CD4-positive, alpha-beta memory T cell (primary cell): ENCODE results near the gene MOB3B. TPM values are rescaled to one million over a fixed set of nuclear protein-coding genes. Genes with fewer than 3 reads are reported as not detected.
"Not testable (repeated sequence)": the region's sequence is repeated elsewhere in the genome, so short reads cannot be mapped to it uniquely, and the experiment has no call there.

Source experiments
- CTCF ChIA-PET: fragments of 350-600 bp; sonication (Branson Sonifier 250); formaldehyde crosslinking; loops from one replicate; lab custom pipeline; 2021; ENCODE audit warnings: inconsistent platforms; ENCODE audit not compliant: partially characterized antibody; lab: Charles Lee
- POLR2A ChIA-PET: fragments of 350-600 bp; sonication (Branson Sonifier 250); formaldehyde crosslinking; loops from one replicate; lab custom pipeline; 2021; ENCODE audit not compliant: partially characterized antibody; lab: Charles Lee
- DNase-seq, 5 donors: peaks; one replicate each; pipeline versions ENCODE4 v3.0.0 to v3.0.0-alpha.2; 2020 to 2022; ENCODE audit warnings: mixed read lengths in 1 of 5
- H3K27ac ChIP-seq: one replicate; pipeline ENCODE4 v1.7.0; 2013; ENCODE audit warnings: low read depth, low read length
- H3K27me3 ChIP-seq: 2 replicates; pipeline ENCODE4 v1.7.0; 2013; ENCODE audit warnings: mild to moderate bottlenecking, low read length, moderate library complexity; ENCODE audit not compliant: insufficient read depth
- H3K36me3 ChIP-seq: 2 replicates; pipeline ENCODE4 v1.7.0; 2013; ENCODE audit warnings: mild to moderate bottlenecking, low read length, moderate library complexity; ENCODE audit not compliant: insufficient read depth
- H3K4me1 ChIP-seq: 2 replicates; pipeline ENCODE4 v1.7.0; 2013; ENCODE audit warnings: mild to moderate bottlenecking, low read length, moderate library complexity; ENCODE audit not compliant: insufficient read depth
- H3K4me3 ChIP-seq, 2 donors: one replicate each; pipeline ENCODE4 v1.7.0; 2013; ENCODE audit warnings: low read length in 2 of 2, mild to moderate bottlenecking in 1 of 2
- H3K9me3 ChIP-seq, 2 donors: one replicate each; pipeline ENCODE4 v1.7.0; 2013; ENCODE audit warnings: low read length in 2 of 2, control low read depth in 1 of 2; ENCODE audit not compliant: control insufficient read depth in 1 of 2
- H3K27ac Mint-ChIP-seq, 7 donors: one replicate each; pipeline ENCODE4 v1.8.0; 2020 to 2021; ENCODE audit warnings: mixed read lengths in 7 of 7, mild to moderate bottlenecking in 6 of 7, inconsistent platforms in 3 of 7, moderate library complexity in 3 of 7
- H3K27me3 Mint-ChIP-seq, 2 donors: one replicate each; pipeline ENCODE4 v1.8.0; 2020 to 2021; ENCODE audit warnings: mixed read lengths in 2 of 2
- H3K36me3 Mint-ChIP-seq, 2 donors: one replicate each; pipeline ENCODE4 v1.8.0; 2020 to 2021; ENCODE audit warnings: mixed read lengths in 2 of 2, inconsistent platforms in 1 of 2, mild to moderate bottlenecking in 1 of 2
- H3K4me1 Mint-ChIP-seq, 4 donors: one replicate each; pipeline ENCODE4 v1.8.0; 2020 to 2021; ENCODE audit warnings: mixed read lengths in 4 of 4, mild to moderate bottlenecking in 1 of 4
- H3K4me3 Mint-ChIP-seq, 8 donors: one replicate each; pipeline ENCODE4 v1.8.0; 2020 to 2021; ENCODE audit warnings: mixed read lengths in 8 of 8, mild to moderate bottlenecking in 7 of 8, moderate library complexity in 6 of 8, inconsistent platforms in 3 of 8
- H3K9me3 Mint-ChIP-seq, 8 donors: one replicate each; pipeline ENCODE4 v1.8.0; 2020 to 2021; ENCODE audit warnings: mixed read lengths in 8 of 8, mild to moderate bottlenecking in 5 of 8, inconsistent platforms in 3 of 8, moderate library complexity in 1 of 8
- intact Hi-C: fragments of 100-400 bp; cut with micrococcal nuclease; formaldehyde crosslinking; loops from one replicate; pipeline ENCODE4 v1.15.1; 2023
- polyA plus RNA-seq, 2 donors: library from polyadenylated mRNA; unstranded; fragments of 300-500 nt; fragmentation: Illumina TruSeq; gene quantifications; one replicate each; pipeline ENCODE4 v1.2.3, GENCODE V29; 2021
- total RNA-seq, 2 experiments: library from RNA; stranded (reverse); gene quantifications; one replicate each; pipeline ENCODE4 v1.2.3, GENCODE V29; 2021

The MOB3B gene
- total and polyA plus RNA-seq, 4 experiments from 2014 or later, result 0.05 to 0.64 (median 0.34) TPM

DNA sequence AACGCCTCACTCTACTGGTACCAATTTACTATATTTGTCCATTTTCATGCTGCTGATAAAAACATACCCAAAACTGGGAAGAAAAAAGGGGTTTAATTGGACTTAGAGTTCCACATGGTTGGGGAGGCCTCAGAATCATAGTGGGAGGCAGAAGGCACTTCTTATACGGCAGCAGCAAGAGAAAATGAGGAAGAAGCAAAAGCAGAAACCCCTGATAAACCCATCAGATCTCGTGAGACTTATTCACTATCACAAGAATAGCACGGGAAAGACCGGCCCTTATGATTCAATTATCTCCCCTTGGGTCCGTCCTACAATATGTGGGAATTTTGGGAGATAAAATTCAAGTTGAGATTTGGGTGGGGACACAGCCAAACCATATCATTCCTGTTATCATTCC lies 63.1 kb downstream of the MOB3B start:
- H3K27me3 Mint-ChIP-seq, H3K9me3 Mint-ChIP-seq, CTCF ChIA-PET, H3K9me3 ChIP-seq, POLR2A ChIA-PET, H3K4me1 ChIP-seq, DNase-seq, H3K36me3 Mint-ChIP-seq, H3K27ac Mint-ChIP-seq, H3K27me3 ChIP-seq, H3K4me1 Mint-ChIP-seq, intact Hi-C loops, H3K27ac ChIP-seq, H3K36me3 ChIP-seq, H3K4me3 Mint-ChIP-seq, H3K4me3 ChIP-seq: not testable (repeated sequence)

- intact Hi-C loops, H3K27me3 Mint-ChIP-seq: not testable (repeated sequence)
These were observed 64.7 kb downstream of the MOB3B start for GRCh38 chr9:27464950-27465349.

GRCh38 chr9:27462846-27463245 lies 66.8 kb downstream of the MOB3B start:
- Histone ChIP-seq H3K4me3 (no peak overlapping the region), H3K9me3 (no peaks in the 10 kb centered on the region), H3K4me1 (no peaks in the 10 kb centered on the region), H3K36me3 (no peaks in the 10 kb centered on the region), H3K27me3 (no peaks in the 10 kb centered on the region), H3K27ac (no peak overlapping the region)
- Mint-ChIP-seq H3K36me3 (peaks cover 0 to 3% of the 10 kb centered on the region in 2 donors), H3K9me3 (peaks cover 0 to 2% (median 0%) of the 10 kb centered on the region in 8 donors), H3K4me1 (no peaks in the 10 kb centered on the region), H3K27me3 (no peaks in the 10 kb centered on the region), H3K27ac (no peak overlapping the region), H3K4me3 (no peak overlapping the region)
- no peak for DNase-seq
- CTCF ChIA-PET, result interaction anchor here (1.5 kb wide), 1 partner anchor 11 kb away, joined by 3 read pairs; no protein-coding TSS in a partner anchor
- intact Hi-C loops, result no loop called here
- POLR2A ChIA-PET, result no interaction called here

More at GRCh38 chr9:27464950-27465349, 64.7 kb downstream of the MOB3B start:
- H3K27ac ChIP-seq, H3K4me1 ChIP-seq, H3K9me3 ChIP-seq, H3K4me1 Mint-ChIP-seq, DNase-seq, H3K4me3 ChIP-seq, H3K27me3 ChIP-seq, H3K4me3 Mint-ChIP-seq, POLR2A ChIA-PET, H3K36me3 Mint-ChIP-seq, H3K36me3 ChIP-seq, CTCF ChIA-PET, H3K9me3 Mint-ChIP-seq: not testable (repeated sequence)
- H3K27ac Mint-ChIP-seq, result peak overlapping the region in 1 of 7 donors; percentile 12

GRCh38 chr9:27462434-27462833 lies 67.2 kb downstream of the MOB3B start:
- DNase-seq, result no peak
- H3K4me3 ChIP-seq, result no peak overlapping the region
- H3K36me3 ChIP-seq, result no peaks in the 10 kb centered on the region
- peaks cover 0 to 4% (median 2%) of the 10 kb centered on the region in 4 donors for H3K4me1 Mint-ChIP-seq
- intact Hi-C loops, result no loop called here
- H3K9me3 ChIP-seq, result no peaks in the 10 kb centered on the region
- H3K27me3 ChIP-seq, result no peaks in the 10 kb centered on the region
- peaks cover 0 to 3% of the 10 kb centered on the region in 2 donors for H3K36me3 Mint-ChIP-seq
- CTCF ChIA-PET, result interaction anchor here (1.5 kb wide), 1 partner anchor 12 kb away, joined by 3 read pairs; no protein-coding TSS in a partner anchor
- H3K4me1 ChIP-seq, result no peaks in the 10 kb centered on the region
- no peaks in the 10 kb centered on the region for H3K27me3 Mint-ChIP-seq
- no peak overlapping the region for H3K27ac Mint-ChIP-seq
- H3K27ac ChIP-seq, result no peak overlapping the region
- no peak overlapping the region for H3K4me3 Mint-ChIP-seq
- POLR2A ChIA-PET, result no interaction called here
- peaks cover 0 to 2% (median 0%) of the 10 kb centered on the region in 8 donors for H3K9me3 Mint-ChIP-seq

DNA sequence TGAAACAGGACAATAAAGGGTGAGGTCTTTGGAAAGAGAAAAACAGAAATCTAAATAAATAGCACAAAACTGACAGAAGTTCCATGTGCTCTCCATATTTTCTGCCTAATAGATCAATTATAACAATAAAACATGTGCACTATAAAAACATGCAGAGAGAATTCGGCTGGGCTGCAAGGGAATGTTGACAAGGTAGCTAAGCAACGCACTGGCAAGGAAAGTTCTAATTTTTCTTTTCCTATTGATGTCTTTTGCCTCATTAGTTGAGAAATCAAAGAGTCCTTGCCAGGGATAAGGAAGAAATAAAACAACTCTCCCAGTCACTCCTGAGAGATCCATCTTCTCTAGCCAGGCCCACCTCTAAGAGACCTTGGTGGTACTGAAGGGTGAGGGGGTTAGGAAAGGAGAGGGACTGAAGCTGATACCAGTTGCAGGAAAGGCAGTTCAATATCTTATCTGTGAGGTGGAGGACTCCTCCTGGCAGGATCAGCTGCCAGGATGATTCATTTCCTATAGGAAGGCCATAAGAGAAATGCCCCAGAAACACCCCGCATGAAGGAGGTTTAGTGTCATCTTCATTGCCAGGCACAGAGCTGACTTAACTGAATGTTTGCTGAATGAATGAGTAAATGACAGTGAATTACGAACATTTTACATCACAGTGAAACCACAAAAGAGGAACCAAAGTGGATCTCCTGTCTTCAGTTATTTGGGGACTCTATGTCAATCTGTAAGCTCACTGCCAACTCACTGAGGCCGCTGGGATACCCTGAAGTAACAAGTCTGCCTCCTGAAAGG lies 69.2 kb downstream of the MOB3B start:
- POLR2A ChIA-PET, result no interaction called here
- DNase-seq, result no peak
- Mint-ChIP-seq H3K4me3 (no peak overlapping the region), H3K27ac (no peak overlapping the region), H3K36me3 (peaks cover 0 to 7% of the 10 kb centered on the region in 2 donors), H3K9me3 (peaks cover 0 to 2% (median 0%) of the 10 kb centered on the region in 8 donors), H3K4me1 (peaks cover 0 to 5% (median 5%) of the 10 kb centered on the region in 4 donors), H3K27me3 (no peaks in the 10 kb centered on the region)
- Histone ChIP-seq H3K4me3 (no peak overlapping the region), H3K27me3 (no peaks in the 10 kb centered on the region), H3K4me1 (no peaks in the 10 kb centered on the region), H3K36me3 (no peaks in the 10 kb centered on the region), H3K27ac (no peak overlapping the region), H3K9me3 (no peaks in the 10 kb centered on the region)
- intact Hi-C loops, result no loop called here
- CTCF ChIA-PET, result interaction anchor here (0.7 kb wide), 1 partner anchor 82 kb away, joined by 3 read pairs; no protein-coding TSS in a partner anchor

DNA sequence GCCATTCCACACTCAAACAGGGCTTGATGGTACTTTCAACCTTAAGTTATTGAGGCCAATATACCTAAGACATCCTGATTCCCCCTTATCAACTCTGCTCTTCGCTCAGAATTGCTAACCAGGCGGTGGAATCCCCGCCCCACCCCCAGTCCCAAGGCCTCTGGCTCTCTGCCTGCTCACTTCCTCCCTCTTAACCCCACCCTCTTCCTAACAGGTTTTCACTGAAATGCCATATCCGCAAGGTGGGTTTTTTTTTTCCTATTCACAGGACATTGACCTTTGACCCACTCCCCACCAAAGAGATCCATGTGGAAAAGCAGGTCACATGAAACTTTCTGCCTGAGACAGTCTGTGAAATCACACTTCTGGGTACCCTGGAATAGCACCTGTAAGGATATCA lies 72.2 kb downstream of the MOB3B start:
- Mint-ChIP-seq H3K27ac (no peak overlapping the region), H3K27me3 (no peaks in the 10 kb centered on the region), H3K4me1 (peaks cover 0 to 5% (median 5%) of the 10 kb centered on the region in 4 donors), H3K36me3 (peaks cover 0 to 16% of the 10 kb centered on the region in 2 donors), H3K9me3 (peaks cover 0 to 2% (median 0%) of the 10 kb centered on the region in 8 donors), H3K4me3 (no peak overlapping the region)
- DNase-seq, result no peak
- no peaks in the 10 kb centered on the region for H3K4me1 ChIP-seq
- no peak overlapping the region for H3K4me3 ChIP-seq
- intact Hi-C loops, result no loop called here
- no peaks in the 10 kb centered on the region for H3K9me3 ChIP-seq
- no peaks in the 10 kb centered on the region for H3K27me3 ChIP-seq
- no peak overlapping the region for H3K27ac ChIP-seq
- no peaks in the 10 kb centered on the region for H3K36me3 ChIP-seq
- POLR2A ChIA-PET, result no interaction called here
- CTCF ChIA-PET, result no interaction called here

GRCh38 chr9:27453860-27454553 lies 75.6 kb downstream of the MOB3B start:
- Mint-ChIP-seq H3K36me3 (peaks cover 0 to 29% of the 10 kb centered on the region in 2 donors), H3K27me3 (no peaks in the 10 kb centered on the region), H3K9me3 (peaks cover 0 to 2% (median 0%) of the 10 kb centered on the region in 8 donors), H3K4me3 (no peak overlapping the region), H3K4me1 (peaks cover 0 to 5% (median 5%) of the 10 kb centered on the region in 4 donors), H3K27ac (no peak overlapping the region)
- no peak overlapping the region for H3K4me3 ChIP-seq
- no peaks in the 10 kb centered on the region for H3K4me1 ChIP-seq
- H3K27ac ChIP-seq, result no peak overlapping the region
- H3K36me3 ChIP-seq, result no peaks in the 10 kb centered on the region
- intact Hi-C loops, result no loop called here
- H3K9me3 ChIP-seq, result no peaks in the 10 kb centered on the region
- ChIA-PET POLR2A (no interaction called here), CTCF (no interaction called here)
- no peak for DNase-seq
- H3K27me3 ChIP-seq, result no peaks in the 10 kb centered on the region
